IMR-90 (cell line): ENCODE data around the gene CDC14A.

ENCODE experiments used
- BHLHE40 ChIP-seq: fragments of 150-350 bp; IDR thresholded peaks from 2 replicates; pipeline ENCODE4 v1.6.1; 2016; ENCODE audit warnings: mild to moderate bottlenecking, low read depth, low read length
- MAFK ChIP-seq: IDR thresholded peaks from 2 replicates; pipeline ENCODE4 v1.6.1; 2012; ENCODE audit warnings: low read depth, low read length, improper control_type of control experiment
- MXI1 ChIP-seq: IDR thresholded peaks from 2 replicates; pipeline ENCODE4 v1.6.1; 2012; ENCODE audit warnings: low read depth, mild to moderate bottlenecking, low read length, moderate library complexity, borderline replicate concordance
- NFE2L2 ChIP-seq: fragments of 150-350 bp; IDR thresholded peaks from 2 replicates; pipeline ENCODE4 v1.6.1; 2016; ENCODE audit warnings: low read depth, mild to moderate bottlenecking, low read length
- POLR2A ChIP-seq: IDR thresholded peaks from 2 replicates; pipeline ENCODE4 v1.6.1; 2012; ENCODE audit warnings: mild to moderate bottlenecking, low read depth, low read length
- RAD21 ChIP-seq: IDR thresholded peaks from 2 replicates; pipeline ENCODE4 v1.6.1; 2012; ENCODE audit warnings: low read length, improper control_type of control experiment
- RCOR1 ChIP-seq: IDR thresholded peaks from 2 replicates; pipeline ENCODE4 v1.6.1; 2012; ENCODE audit warnings: mild to moderate bottlenecking, low read length, improper control_type of control experiment; ENCODE audit not compliant: insufficient replicate concordance
- RFX5 ChIP-seq: IDR thresholded peaks from 2 replicates; pipeline ENCODE4 v1.8.0; 2012; ENCODE audit warnings: low read depth, mild to moderate bottlenecking, low read length, moderate library complexity
- TF ChIP-seq, protein P1 (sequence below): conservative IDR thresholded peaks from 2 replicates; pipeline ENCODE4 v1.5.1; 2012; ENCODE audit warnings: mild to moderate bottlenecking, low read depth, low read length, improper control_type of control experiment
- TF ChIP-seq, protein P2 (sequence below): fragments of 150-350 bp; IDR thresholded peaks from 2 replicates; pipeline ENCODE4 v1.6.1; 2016; ENCODE audit warnings: low read depth, mild to moderate bottlenecking, low read length, moderate library complexity, borderline replicate concordance
- TF ChIP-seq, protein P3 (sequence below): fragments of 150-350 bp; IDR thresholded peaks from 2 replicates; pipeline ENCODE4 v1.6.1; 2017; ENCODE audit warnings: mild to moderate bottlenecking, antibody characterized with exemption, low read length, low read depth

DNA sequence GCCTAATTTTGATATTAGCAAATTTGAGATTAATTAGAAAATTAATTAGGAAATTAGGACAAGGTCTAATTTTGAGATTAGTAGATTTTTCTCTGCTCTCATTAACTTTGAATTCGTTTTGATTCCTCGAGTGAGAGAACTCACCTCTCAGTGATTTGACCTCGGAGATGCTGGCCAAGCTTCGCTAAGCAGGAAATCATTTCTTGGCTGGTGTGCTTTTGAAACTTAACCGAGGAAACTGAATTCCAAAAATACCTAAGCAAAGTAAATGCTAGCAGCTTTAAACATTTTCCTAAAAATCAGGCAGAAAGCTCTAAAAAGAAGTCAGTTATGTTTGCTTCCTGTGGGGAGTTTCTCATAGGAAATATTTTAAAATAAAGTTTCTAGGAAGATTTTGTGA lies 34.9 kb downstream of the CDC14A start:
- TF ChIP-seq RFX5 (no peak), BHLHE40 (no peak), RAD21 (no peak), MAFK (no peak), RCOR1 (no peak), POLR2A (no peak), MXI1 (no peak), NFE2L2 (no peak)
- TF ChIP-seq, protein P1, sequence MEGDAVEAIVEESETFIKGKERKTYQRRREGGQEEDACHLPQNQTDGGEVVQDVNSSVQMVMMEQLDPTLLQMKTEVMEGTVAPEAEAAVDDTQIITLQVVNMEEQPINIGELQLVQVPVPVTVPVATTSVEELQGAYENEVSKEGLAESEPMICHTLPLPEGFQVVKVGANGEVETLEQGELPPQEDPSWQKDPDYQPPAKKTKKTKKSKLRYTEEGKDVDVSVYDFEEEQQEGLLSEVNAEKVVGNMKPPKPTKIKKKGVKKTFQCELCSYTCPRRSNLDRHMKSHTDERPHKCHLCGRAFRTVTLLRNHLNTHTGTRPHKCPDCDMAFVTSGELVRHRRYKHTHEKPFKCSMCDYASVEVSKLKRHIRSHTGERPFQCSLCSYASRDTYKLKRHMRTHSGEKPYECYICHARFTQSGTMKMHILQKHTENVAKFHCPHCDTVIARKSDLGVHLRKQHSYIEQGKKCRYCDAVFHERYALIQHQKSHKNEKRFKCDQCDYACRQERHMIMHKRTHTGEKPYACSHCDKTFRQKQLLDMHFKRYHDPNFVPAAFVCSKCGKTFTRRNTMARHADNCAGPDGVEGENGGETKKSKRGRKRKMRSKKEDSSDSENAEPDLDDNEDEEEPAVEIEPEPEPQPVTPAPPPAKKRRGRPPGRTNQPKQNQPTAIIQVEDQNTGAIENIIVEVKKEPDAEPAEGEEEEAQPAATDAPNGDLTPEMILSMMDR = no peak
- TF ChIP-seq, protein P2, sequence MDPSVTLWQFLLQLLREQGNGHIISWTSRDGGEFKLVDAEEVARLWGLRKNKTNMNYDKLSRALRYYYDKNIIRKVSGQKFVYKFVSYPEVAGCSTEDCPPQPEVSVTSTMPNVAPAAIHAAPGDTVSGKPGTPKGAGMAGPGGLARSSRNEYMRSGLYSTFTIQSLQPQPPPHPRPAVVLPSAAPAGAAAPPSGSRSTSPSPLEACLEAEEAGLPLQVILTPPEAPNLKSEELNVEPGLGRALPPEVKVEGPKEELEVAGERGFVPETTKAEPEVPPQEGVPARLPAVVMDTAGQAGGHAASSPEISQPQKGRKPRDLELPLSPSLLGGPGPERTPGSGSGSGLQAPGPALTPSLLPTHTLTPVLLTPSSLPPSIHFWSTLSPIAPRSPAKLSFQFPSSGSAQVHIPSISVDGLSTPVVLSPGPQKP = no peak
- TF ChIP-seq, protein P3, sequence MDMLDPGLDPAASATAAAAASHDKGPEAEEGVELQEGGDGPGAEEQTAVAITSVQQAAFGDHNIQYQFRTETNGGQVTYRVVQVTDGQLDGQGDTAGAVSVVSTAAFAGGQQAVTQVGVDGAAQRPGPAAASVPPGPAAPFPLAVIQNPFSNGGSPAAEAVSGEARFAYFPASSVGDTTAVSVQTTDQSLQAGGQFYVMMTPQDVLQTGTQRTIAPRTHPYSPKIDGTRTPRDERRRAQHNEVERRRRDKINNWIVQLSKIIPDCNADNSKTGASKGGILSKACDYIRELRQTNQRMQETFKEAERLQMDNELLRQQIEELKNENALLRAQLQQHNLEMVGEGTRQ = no peak
